ENCODE data around the gene SCAF4. TPM values are rescaled to one million over a fixed set of nuclear protein-coding genes. Genes with fewer than 3 reads are reported as not detected.
A peak's percentile ranks its signal among the peaks of the same experiment; 100 is the strongest.
"Not testable (repeated sequence)": the region's sequence is repeated elsewhere in the genome, so short reads cannot be mapped to it uniquely, and the experiment has no call there.

Gene SCAF4
- total RNA-seq, 3 donors from 2014 or later = 56.9 to 60.1 (median 59.7) TPM

GRCh38 chr21:31665397-31665796 is 66.5 kb downstream of the SCAF4 start:
- H3K4me3 Mint-ChIP-seq = peak overlapping the region; percentile 72
- no peaks in the 10 kb centered on the region for H3K9me3 Mint-ChIP-seq
- peak; percentile 34 to 46 for ATAC-seq
- peaks cover 53% of the 10 kb centered on the region for H3K36me3 Mint-ChIP-seq (ENCODE audit: insufficient read depth)
- peaks cover 86% of the 10 kb centered on the region for H3K4me1 Mint-ChIP-seq (ENCODE audit: low read depth)
- no peaks in the 10 kb centered on the region for H3K27me3 Mint-ChIP-seq (ENCODE audit: low read depth)
- DNase-seq = peak; percentile 13

DNA sequence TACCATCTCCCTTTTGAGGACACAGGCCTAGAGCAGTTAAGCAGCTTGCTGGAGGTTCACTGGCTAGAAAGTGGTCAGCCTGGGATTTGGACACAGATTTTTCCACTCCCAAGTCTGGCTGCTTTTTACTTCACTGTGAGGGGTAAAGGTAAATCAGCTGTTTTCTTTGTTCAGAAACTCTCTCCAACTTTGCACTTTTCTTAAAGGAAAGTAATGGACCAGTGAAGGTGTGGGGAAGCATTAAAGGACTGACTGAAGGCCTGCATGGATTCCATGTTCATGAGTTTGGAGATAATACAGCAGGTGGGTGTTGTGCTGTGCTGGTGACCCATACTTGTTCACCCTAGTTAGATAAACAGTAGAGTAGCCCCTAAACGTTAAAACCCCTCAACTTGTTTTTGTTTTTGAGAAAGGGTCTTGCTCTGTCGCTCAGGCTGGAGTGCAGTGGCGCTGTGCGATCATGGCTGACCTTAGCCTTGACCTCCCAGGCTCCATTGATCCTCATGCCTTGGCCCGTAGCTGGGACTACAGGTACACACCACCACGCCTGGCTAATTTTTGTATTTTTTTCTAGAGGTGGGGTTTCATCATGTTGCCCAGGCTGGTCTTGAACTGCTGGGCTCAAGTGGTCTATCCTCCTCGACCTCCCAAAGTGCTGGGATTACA is 68.2 kb downstream of the SCAF4 start:
- Mint-ChIP-seq H3K27me3 (ENCODE audit: low read depth) (no peaks in the 10 kb centered on the region), H3K36me3 (ENCODE audit: insufficient read depth) (peaks cover 48% of the 10 kb centered on the region), H3K4me3 (peak overlapping the region; percentile 4), H3K4me1 (ENCODE audit: low read depth) (peaks cover 88% of the 10 kb centered on the region), H3K9me3 (no peaks in the 10 kb centered on the region)
- DNase-seq (no peak), ATAC-seq (no peak)

GRCh38 chr21:31660591-31660990 is 71.3 kb downstream of the SCAF4 start:
- ATAC-seq = no peak
- no peak for DNase-seq

DNA sequence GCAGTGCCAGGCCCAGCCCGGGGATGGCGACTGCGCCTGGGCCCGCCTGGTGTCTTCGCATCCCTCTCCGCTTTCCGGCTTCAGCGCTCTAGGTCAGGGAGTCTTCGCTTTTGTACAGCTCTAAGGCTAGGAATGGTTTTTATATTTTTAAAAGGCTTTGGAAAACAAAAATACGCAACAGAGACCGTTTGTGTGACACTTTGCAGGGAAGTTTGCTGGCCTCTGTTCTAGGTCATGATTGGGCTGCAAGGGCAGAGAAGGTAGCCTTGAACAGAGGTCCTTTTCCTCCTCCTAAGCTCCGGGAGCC is 71.7 kb downstream of the SCAF4 start:
- Mint-ChIP-seq H3K27me3 (ENCODE audit: low read depth) (no peaks in the 10 kb centered on the region), H3K36me3 (ENCODE audit: insufficient read depth) (peaks cover 23% of the 10 kb centered on the region), H3K9me3 (no peaks in the 10 kb centered on the region), H3K4me1 (ENCODE audit: low read depth) (peaks cover 68% of the 10 kb centered on the region), H3K4me3 (peak overlapping the region; percentile 95)
- ATAC-seq = peak in 1 of 2 donors; percentile 23
- no peak for DNase-seq

More at GRCh38 chr21:31660591-31660990, 71.3 kb downstream of the SCAF4 start:
- Mint-ChIP-seq H3K27me3 (ENCODE audit: low read depth) (no peaks in the 10 kb centered on the region), H3K36me3 (ENCODE audit: insufficient read depth) (peaks cover 27% of the 10 kb centered on the region), H3K4me1 (ENCODE audit: low read depth) (peaks cover 70% of the 10 kb centered on the region), H3K9me3 (no peaks in the 10 kb centered on the region), H3K4me3 (peak overlapping the region; percentile 95)

DNA sequence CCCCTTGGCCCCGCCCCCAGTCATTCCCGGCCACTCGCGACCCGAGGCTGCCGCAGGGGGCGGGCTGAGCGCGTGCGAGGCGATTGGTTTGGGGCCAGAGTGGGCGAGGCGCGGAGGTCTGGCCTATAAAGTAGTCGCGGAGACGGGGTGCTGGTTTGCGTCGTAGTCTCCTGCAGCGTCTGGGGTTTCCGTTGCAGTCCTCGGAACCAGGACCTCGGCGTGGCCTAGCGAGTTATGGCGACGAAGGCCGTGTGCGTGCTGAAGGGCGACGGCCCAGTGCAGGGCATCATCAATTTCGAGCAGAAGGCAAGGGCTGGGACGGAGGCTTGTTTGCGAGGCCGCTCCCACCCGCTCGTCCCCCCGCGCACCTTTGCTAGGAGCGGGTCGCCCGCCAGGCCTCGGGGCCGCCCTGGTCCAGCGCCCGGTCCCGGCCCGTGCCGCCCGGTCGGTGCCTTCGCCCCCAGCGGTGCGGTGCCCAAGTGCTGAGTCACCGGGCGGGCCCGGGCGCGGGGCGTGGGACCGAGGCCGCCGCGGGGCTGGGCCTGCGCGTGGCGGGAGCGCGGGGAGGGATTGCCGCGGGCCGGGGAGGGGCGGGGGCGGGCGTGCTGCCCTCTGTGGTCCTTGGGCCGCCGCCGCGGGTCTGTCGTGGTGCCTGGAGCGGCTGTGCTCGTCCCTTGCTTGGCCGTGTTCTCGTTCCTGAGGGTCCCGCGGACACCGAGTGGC is 72.2 kb downstream of the SCAF4 start, which contains the start of gene SOD1:
Gene SOD1 (plus strand): TSS at position 158 of the 723 bp plus-strand sequence. CDS start 77 bp downstream, at position 235.
- peaks cover 21% of the 10 kb centered on the region for H3K36me3 Mint-ChIP-seq (ENCODE audit: insufficient read depth)
- no peaks in the 10 kb centered on the region for H3K27me3 Mint-ChIP-seq (ENCODE audit: low read depth)
- peaks cover 70% of the 10 kb centered on the region for H3K4me1 Mint-ChIP-seq (ENCODE audit: low read depth)
- H3K9me3 Mint-ChIP-seq = no peaks in the 10 kb centered on the region
- H3K4me3 Mint-ChIP-seq = peak within 1 kb of the TSS; percentile 98
- peak; percentile 97 for DNase-seq
- peak; percentile 92 to 94 for ATAC-seq

- Mint-ChIP-seq H3K36me3 (ENCODE audit: insufficient read depth) (peaks cover 16% of the 10 kb centered on the region), H3K27me3 (ENCODE audit: low read depth) (no peaks in the 10 kb centered on the region), H3K4me1 (ENCODE audit: low read depth) (peaks cover 66% of the 10 kb centered on the region), H3K4me3 (peak overlapping the region; percentile 98), H3K9me3 (no peaks in the 10 kb centered on the region)
- DNase-seq (no peak), ATAC-seq (peak in 1 of 2 donors; percentile 54)
Observed at GRCh38 chr21:31659286-31659535, 72.7 kb downstream of the SCAF4 start.

DNA sequence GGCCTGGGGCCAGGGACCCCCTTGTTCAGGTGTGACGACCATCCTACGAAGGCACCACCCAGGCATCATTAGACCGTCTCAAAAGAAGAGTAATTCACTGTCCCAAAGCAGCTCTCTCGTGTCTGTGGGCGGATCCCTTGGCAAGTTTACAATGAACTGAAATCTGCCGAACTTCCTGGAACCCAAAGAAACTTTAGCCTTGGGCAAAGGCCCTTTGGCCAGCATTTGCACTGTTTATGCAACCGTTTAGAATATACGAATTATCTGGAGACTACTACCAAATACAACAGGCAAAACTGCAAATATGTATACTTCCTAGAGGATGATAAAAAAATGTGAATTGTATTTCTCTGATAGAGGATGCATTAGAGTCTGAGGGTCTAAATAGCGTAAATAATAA is 73.9 kb downstream of the SCAF4 start:
- peaks cover 56% of the 10 kb centered on the region for H3K4me1 Mint-ChIP-seq (ENCODE audit: low read depth)
- peaks cover 15% of the 10 kb centered on the region for H3K36me3 Mint-ChIP-seq (ENCODE audit: insufficient read depth)
- ATAC-seq (no peak), DNase-seq (no peak)
- H3K4me3 Mint-ChIP-seq = no peak overlapping the region
- no peaks in the 10 kb centered on the region for H3K9me3 Mint-ChIP-seq
- H3K27me3 Mint-ChIP-seq (ENCODE audit: low read depth) = no peaks in the 10 kb centered on the region

- Mint-ChIP-seq H3K4me3 (no peak overlapping the region), H3K4me1 (ENCODE audit: low read depth) (peaks cover 40% of the 10 kb centered on the region), H3K9me3 (no peaks in the 10 kb centered on the region), H3K36me3 (ENCODE audit: insufficient read depth) (peaks cover 6% of the 10 kb centered on the region), H3K27me3 (ENCODE audit: low read depth) (no peaks in the 10 kb centered on the region)
- ATAC-seq (peak; percentile 14 to 17), DNase-seq (no peak)
Observed at GRCh38 chr21:31656199-31657095, 75.5 kb downstream of the SCAF4 start.

GRCh38 chr21:31654821-31655580 is 76.9 kb downstream of the SCAF4 start:
- ATAC-seq; H3K36me3 Mint-ChIP-seq (ENCODE audit: insufficient read depth); DNase-seq; H3K9me3 Mint-ChIP-seq; H3K27me3 Mint-ChIP-seq (ENCODE audit: low read depth): not testable (repeated sequence)
- Mint-ChIP-seq H3K4me3 (peak overlapping the region; percentile 75), H3K4me1 (ENCODE audit: low read depth) (peaks cover 27% of the 10 kb centered on the region)

DNA sequence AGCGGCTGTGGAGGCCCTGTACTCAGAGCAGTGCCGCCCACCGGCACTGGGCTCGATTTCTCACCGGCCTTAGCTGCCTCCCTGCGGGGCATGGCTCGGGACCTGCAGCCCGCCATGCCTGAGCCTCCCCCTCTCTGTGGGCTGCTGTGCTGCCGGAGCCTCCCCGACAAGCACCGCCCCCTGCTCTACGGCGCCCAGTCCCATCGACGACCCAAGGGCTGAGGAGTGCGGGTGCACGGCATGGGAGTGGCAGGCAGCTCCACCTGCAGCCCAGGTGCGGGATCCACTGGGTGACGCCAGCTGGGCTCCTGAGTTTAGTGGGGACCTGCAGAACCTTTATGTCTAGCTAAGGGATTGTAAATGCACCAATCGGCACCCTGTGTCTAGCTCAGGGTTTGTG is 77.6 kb downstream of the SCAF4 start:
- H3K4me3 Mint-ChIP-seq = no peak overlapping the region
- ATAC-seq (no peak), DNase-seq (no peak)
- H3K9me3 Mint-ChIP-seq = no peaks in the 10 kb centered on the region
- H3K4me1 Mint-ChIP-seq (ENCODE audit: low read depth) = peaks cover 26% of the 10 kb centered on the region
- H3K27me3 Mint-ChIP-seq (ENCODE audit: low read depth) = no peaks in the 10 kb centered on the region
- no peaks in the 10 kb centered on the region for H3K36me3 Mint-ChIP-seq (ENCODE audit: insufficient read depth)

DNA sequence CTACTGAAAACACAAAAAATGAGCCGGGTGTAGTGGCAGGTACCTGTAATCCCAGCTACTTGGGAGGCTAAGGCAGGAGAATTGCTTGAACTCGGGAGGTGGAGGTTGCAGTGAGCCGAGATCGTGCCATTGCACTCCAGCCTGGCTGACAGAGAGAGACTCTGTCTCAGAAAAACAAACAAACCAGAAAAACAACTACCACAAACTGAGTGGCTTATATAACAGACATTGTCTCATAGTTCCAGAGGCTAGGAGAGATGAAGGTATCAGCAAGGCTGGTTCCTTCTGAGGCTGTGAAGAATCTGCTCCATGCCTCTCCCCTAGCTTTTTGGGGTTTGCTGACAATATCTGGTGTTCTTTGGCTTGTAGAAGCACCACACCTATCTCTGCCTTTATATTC is 80.4 kb downstream of the SCAF4 start:
- not testable (repeated sequence) for H3K9me3 Mint-ChIP-seq; H3K36me3 Mint-ChIP-seq (ENCODE audit: insufficient read depth); DNase-seq; H3K4me3 Mint-ChIP-seq; ATAC-seq; H3K27me3 Mint-ChIP-seq (ENCODE audit: low read depth)
- peaks cover 16% of the 10 kb centered on the region for H3K4me1 Mint-ChIP-seq (ENCODE audit: low read depth)

GRCh38 chr21:31650930-31651329 is 81.0 kb downstream of the SCAF4 start:
- Mint-ChIP-seq H3K9me3 (no peaks in the 10 kb centered on the region), H3K36me3 (ENCODE audit: insufficient read depth) (no peaks in the 10 kb centered on the region), H3K4me1 (ENCODE audit: low read depth) (peaks cover 12% of the 10 kb centered on the region), H3K27me3 (ENCODE audit: low read depth) (no peaks in the 10 kb centered on the region), H3K4me3 (no peak overlapping the region)
- ATAC-seq = no peak
- no peak for DNase-seq

DNA sequence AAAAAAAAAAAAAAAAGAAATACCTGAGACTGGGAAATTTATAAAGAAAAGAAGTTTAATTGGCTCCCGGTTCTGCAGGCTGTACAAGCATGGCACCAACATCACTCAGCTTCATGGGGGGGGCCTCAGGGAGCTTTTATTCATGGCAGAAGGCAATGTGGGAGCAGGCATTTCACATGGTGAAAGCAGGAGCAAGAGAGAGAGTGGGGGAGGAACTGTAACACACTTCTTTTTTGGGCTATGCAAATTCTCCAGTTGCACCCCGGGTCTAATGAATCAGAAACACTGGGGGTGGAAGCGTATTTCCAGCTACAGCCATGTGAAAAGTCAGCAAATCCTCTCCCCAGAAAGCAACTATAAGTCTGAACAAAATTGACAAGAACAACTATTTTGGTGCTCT is 84.3 kb downstream of the SCAF4 start:
- no peaks in the 10 kb centered on the region for H3K36me3 Mint-ChIP-seq (ENCODE audit: insufficient read depth)
- H3K9me3 Mint-ChIP-seq = no peaks in the 10 kb centered on the region
- ATAC-seq (no peak), DNase-seq (no peak)
- H3K4me3 Mint-ChIP-seq = no peak overlapping the region
- H3K27me3 Mint-ChIP-seq (ENCODE audit: low read depth) = no peaks in the 10 kb centered on the region
- no peaks in the 10 kb centered on the region for H3K4me1 Mint-ChIP-seq (ENCODE audit: low read depth)

GRCh38 chr21:31644643-31645042 is 87.3 kb downstream of the SCAF4 start:
- H3K4me1 Mint-ChIP-seq (ENCODE audit: low read depth) = no peaks in the 10 kb centered on the region
- no peaks in the 10 kb centered on the region for H3K36me3 Mint-ChIP-seq (ENCODE audit: insufficient read depth)
- peaks cover 1% of the 10 kb centered on the region for H3K27me3 Mint-ChIP-seq (ENCODE audit: low read depth)
- H3K4me3 Mint-ChIP-seq = no peak overlapping the region
- DNase-seq (no peak), ATAC-seq (no peak)
- H3K9me3 Mint-ChIP-seq = no peaks in the 10 kb centered on the region
